ENCODE data around the gene ADORA1.

GRCh38 chr1:203099805-203100515 lies 27.6 kb upstream of the ADORA1 start:
- TF ChIP-seq CTCF (IDR thresholded peaks at IDR 0.05; ENCODE audit: extremely low read depth in 1 of 2, insufficient read depth in 1 of 2, low read depth in 1 of 2, low read length in 2 of 2) = no peak
- no peak for TF ChIP-seq POLR2A (IDR thresholded peaks at IDR 0.05; ENCODE audit: low read depth, low read length)
